ENCODE results near the gene GLP2R. TPM values are rescaled to one million over a fixed set of nuclear protein-coding genes. Genes with fewer than 3 reads are reported as not detected.

The GLP2R gene, protein sequence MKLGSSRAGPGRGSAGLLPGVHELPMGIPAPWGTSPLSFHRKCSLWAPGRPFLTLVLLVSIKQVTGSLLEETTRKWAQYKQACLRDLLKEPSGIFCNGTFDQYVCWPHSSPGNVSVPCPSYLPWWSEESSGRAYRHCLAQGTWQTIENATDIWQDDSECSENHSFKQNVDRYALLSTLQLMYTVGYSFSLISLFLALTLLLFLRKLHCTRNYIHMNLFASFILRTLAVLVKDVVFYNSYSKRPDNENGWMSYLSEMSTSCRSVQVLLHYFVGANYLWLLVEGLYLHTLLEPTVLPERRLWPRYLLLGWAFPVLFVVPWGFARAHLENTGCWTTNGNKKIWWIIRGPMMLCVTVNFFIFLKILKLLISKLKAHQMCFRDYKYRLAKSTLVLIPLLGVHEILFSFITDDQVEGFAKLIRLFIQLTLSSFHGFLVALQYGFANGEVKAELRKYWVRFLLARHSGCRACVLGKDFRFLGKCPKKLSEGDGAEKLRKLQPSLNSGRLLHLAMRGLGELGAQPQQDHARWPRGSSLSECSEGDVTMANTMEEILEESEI
- total RNA-seq (2022; extraction: Qiagen RNA extraction; ENCODE audit: low read depth) = 8.5 to 14.7 TPM (median 9.3 TPM) in 5 replicates

DNA sequence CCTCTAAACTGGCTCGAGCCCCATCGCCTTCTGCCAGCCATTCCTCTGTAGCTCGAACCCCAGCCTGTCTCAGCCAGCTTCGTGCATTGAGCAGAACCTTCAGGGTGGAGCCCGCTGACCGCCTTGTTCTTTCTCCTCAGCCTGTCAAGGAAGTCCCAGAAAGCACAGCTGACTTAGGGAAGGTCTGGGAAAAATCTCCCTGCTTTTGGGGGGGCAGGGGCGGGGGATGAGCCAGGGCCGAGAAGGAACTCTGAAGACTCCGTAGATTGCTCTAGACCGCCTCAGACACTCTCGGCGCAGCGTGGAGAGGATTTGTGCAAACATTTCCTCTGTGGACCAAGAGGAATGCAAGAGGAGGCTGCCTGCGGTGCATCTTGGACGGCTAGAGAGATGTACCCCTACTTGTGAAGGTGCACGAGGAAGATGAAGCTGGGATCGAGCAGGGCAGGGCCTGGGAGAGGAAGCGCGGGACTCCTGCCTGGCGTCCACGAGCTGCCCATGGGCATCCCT is at the start of gene GLP2R:
Gene GLP2R (plus strand): TSS at position 284 of the 510 bp plus-strand sequence. CDS start 140 bp downstream, at position 424.

DNA sequence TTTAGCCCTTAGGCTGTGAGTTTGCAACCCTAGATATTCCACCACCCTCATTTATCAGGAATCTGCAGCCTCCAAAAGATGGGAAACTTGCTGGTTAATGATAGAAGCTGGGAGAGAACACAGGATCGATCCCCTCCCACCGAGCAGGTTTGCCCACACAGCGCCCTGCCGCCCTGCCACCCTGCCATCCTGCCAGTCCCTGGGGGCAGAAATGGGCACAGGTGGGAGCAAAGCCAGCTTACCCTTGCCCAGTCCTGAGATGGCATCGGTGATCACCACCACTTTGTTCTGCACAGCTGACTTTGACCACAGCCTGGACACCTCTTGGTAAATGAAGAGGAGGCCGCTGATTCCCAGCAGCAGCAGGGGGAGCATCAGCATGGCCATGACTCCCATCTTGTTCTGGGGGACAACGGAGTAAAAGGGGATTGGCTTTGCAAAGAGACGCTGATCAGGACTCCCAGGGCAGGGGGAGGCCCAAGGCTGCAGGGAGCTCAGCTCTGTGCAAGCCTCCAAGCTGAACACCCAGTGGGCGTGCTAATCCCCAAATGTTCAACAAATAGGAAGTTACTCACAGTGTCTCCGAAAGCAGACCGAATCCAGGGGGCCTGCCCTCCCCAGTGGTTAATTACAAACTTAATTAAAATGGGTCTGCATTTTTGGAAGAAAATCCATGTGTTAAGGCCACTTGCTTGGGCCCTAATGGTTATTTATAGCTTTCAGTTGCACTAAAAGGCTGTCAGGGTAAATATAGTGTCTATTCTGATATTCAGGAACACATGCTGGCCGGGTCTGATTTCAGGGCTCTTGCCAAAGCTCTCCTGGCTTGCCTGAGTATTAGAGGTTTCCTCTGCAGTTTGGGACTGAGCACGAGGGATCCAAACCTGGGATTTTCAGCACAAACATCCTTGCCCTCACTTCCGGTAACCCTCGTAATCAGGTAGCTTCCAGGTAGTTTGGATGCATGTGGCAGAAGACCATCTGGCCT is 34.5 kb upstream of the GLP2R start, which contains the start of gene DHRS7C:
Gene DHRS7C (minus strand): TSS at position 704 of the 988 bp plus-strand sequence. CDS start 308 bp downstream, at position 396.

DNA sequence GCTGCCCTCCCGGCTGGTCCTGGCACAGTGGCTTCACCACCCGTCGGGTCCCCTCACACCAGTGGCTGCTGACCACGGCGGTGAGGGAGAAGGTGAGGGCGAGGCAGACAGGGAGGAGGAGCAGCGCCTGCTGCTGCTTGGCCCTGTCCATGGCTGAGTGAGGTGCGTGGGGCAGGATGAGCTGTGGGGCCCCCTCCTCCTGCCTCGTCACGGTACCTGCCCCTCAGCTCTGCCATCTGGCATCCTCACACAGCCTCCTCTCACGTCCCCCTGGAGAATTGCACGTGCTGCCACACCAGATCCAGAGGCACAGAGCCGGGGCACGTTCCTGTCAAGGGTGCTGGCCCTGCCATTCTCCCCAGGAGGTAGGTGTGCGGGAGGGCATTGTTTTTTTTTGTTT is 3.8 kb upstream of the GLP2R start, which contains the start of gene GSG1L2:
Gene GSG1L2 (minus strand): TSS at position 159 of the 400 bp plus-strand sequence. CDS start 8 bp downstream, at position 151.

DNA sequence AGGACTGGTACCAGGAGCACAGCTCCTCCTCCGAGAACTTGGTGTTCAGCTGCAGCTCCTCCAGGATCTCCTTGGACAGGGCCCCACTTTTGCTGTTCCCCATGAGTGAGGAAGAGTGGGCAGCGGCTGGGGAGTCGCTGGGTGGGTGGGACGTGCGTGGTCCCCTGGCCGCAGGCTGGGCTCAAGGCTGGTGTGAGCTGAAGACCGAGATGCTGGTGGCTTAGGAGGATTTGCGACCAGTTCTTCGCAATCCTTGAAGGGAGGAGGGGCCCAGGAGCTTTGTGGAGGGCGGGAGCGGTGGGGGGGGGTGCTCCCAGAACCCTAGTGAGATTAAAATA is 79.3 kb downstream of the GLP2R start, which contains the start of gene RCVRN:
Gene RCVRN (minus strand): TSS at position 194 of the 338 bp plus-strand sequence. CDS start 91 bp downstream, at position 103.

Other genes with a start within 250 kb of the GLP2R start
- 0.29 TPM in 1 of 5 replicates, not detected in the others for gene CFAP52, start 249.3 kb upstream of the GLP2R start, total RNA-seq (2022; extraction: Qiagen RNA extraction; ENCODE audit: low read depth)
- 3.9 to 5.3 TPM (median 4.5 TPM) in 5 replicates for gene USP43, start 180.4 kb upstream of the GLP2R start, total RNA-seq (2022; extraction: Qiagen RNA extraction; ENCODE audit: low read depth)
- gene DHRS7C, start 34.3 kb upstream of the GLP2R start, total RNA-seq (2022; extraction: Qiagen RNA extraction; ENCODE audit: low read depth) = not detected in 5 replicates
- not detected in 5 replicates for gene GSG1L2, start 3.8 kb upstream of the GLP2R start, total RNA-seq (2022; extraction: Qiagen RNA extraction; ENCODE audit: low read depth)
- gene RCVRN, start 79.3 kb downstream of the GLP2R start, total RNA-seq (2022; extraction: Qiagen RNA extraction; ENCODE audit: low read depth) = 0.08 TPM in 1 of 5 replicates, not detected in the others